HG03565 (cell line): ENCODE data around the gene TMEM181.
"Not testable (repeated sequence)": the region's sequence is repeated elsewhere in the genome, so short reads cannot be mapped to it uniquely, and the experiment has no call there.

ENCODE experiments used
- ATAC-seq: cut with Tn5 transposase; IDR thresholded peaks from one replicate; pipeline ENCODE4 v1.9.1; 2021; ENCODE audit warnings: mild to moderate bottlenecking, moderate library complexity; ENCODE audit not compliant: unreplicated experiment

Gene TMEM181, protein sequence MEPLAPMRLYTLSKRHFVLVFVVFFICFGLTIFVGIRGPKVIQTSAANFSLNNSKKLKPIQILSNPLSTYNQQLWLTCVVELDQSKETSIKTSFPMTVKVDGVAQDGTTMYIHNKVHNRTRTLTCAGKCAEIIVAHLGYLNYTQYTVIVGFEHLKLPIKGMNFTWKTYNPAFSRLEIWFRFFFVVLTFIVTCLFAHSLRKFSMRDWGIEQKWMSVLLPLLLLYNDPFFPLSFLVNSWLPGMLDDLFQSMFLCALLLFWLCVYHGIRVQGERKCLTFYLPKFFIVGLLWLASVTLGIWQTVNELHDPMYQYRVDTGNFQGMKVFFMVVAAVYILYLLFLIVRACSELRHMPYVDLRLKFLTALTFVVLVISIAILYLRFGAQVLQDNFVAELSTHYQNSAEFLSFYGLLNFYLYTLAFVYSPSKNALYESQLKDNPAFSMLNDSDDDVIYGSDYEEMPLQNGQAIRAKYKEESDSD

DNA sequence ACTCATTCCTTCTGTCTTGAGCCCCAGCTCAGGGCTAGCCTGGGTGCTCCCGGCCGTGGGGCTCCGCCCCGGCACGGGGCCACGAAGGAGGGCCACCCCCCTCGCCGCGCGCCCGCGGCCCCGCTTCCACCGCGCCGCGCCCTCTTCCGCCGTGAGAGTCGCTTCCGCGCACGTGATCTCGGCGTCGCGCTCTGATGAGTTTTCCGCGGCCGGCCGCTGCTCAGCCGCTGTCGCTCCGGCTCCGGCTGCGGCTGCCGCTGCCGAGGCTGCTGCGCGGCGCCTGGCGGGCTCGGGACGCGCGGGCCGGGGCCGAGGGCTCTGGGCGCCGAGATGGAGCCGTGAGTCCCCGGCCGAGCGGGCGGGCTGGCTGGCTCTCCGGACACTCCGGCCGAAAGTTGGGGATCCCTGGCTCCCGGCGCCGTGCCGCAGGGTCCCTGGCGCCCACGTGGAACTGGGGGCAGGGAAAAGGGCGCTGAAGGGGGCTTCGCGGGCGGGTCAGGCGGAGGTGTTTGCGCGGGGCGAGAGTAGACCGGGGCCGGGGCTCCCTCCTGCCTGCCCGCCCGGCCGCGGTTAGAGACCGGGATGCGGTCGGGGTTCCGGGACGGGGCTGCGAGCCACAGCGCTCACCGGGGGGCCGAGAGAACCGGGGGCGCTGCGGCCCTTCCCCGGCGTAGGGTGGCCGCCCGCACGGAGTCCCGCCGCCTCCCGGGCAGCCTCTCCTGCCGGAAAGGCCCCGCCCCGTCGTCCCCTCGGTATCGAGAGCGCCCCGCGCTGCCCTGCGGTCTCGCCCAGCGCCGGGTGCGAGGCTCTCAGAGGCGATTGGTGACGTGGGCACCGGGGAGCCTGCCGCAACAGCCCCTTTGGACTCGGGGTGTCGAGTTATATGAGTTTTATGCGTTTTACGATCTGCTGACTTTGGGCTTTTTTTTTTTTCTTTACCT, at the start of gene TMEM181:
TSS of gene TMEM181 (plus strand) at position 197 of the 941 bp plus-strand sequence. CDS start at position 331, 134 bp downstream.
- ATAC-seq = peak; percentile 80

DNA sequence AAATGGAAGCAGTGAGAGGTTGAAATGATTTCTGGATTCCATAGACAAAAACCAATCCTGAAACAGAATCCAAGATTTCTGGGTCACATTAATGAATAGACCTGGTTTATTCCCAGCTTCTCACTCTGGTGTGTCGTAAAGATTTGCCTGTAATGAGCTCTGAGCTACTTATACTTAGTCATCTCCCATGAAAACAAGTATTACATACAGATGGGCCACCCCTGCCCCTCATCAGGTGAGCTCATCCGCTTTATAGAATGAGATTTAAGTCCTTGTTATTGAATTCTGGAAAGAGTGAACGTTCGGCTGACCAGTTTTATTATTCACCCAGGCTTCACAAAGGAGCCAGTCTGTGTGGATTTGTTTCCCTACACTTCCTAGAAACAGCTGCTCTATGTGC, 47.1 kb upstream of the TMEM181 start:
- no peak for ATAC-seq

DNA sequence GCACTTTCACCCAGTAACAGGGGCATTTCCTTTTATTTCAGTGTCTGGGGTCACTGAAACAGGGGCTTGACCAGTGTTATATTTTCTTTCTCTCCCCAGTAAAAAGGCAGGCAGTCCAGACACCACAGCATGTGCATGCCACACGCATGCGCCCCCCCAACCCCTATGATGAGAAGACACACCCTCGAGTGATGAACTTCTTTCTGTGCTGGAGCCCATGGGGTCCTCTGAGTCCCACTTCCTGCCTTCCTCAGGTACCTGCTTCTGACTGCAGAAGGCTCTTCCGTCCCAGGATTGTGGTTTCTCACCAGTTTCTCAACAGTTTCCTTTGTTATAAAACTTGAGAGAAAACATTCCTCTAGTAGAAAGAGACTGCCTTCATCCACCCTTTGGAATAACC, 45.7 kb upstream of the TMEM181 start:
- ATAC-seq = no peak

DNA sequence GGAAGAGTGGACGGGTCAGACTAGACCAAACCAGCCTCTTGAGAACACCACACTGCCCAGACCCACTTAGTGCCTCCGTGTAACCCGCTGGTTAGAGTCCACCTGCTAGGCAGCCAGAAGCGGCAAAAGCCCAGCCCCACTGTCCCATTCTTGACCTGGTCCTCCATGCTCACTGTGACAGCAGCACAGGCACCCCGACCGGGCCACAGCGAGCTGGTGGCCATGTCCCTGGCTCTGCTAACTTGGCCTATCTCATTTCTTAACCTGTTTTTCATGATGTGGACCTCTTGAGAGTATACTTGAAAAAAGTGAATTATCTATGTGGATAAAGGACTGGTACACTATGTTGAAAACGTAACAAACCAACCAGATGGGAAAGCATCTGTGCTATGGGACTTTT, 44.9 kb upstream of the TMEM181 start:
- no peak for ATAC-seq

DNA sequence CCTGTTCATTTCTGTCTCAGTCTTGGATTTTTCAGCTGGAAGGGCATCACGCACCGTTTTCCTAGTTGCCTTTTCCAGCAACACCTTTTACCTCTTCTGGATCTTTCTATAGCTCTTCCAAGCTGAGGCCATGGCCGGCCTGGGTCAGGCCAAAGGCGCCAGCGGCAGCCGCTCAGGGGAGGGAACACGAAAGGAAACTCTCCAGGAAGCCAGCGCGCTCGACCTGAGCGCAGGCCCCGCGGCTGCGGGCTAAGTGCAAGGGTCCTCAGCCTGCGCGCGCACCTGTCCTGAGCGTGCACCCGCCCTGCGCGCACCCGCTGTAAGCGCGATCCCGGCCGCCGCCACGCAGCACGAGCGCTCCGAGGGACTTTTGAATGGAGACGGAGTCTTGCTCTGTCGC, 43.8 kb upstream of the TMEM181 start:
- ATAC-seq = no peak

DNA sequence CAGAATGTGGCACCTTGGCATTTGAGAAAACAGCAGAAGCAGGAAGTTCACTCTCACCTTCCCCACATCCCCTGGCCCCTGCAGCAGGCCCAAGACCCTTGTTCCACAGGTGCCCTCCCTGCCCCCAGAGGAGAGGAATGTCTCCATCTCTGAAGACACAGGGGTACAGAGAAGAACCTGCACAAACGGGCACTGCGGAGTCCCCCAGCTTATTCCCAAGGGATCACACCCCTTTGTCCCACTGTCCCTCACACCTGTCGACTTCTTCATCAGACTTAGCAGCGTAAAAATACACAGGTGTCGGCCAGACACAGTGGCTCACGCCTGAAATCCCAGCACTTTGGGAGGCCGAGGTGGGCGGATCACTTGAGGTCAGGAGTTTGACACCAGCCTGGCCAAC, 42.9 kb upstream of the TMEM181 start:
- ATAC-seq = no peak

DNA sequence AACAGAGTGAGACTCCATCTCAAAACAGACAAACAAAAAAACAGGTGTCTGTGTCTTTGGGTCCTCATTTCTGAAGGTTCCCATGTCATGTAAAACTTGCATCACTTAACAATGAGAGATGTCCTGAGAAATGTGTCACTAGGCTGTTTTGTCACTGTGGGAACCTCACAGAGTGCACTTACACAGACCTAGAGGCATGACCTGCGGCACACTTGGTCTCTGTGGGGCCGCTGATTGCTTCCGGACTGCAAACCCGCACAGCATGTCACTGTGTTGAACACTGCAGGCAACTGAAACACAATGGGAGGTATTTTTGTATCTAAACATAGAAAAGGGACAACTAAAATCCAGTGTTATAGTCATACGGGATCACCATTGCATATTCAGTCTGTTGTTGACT, 42.3 kb upstream of the TMEM181 start:
- ATAC-seq = no peak

DNA sequence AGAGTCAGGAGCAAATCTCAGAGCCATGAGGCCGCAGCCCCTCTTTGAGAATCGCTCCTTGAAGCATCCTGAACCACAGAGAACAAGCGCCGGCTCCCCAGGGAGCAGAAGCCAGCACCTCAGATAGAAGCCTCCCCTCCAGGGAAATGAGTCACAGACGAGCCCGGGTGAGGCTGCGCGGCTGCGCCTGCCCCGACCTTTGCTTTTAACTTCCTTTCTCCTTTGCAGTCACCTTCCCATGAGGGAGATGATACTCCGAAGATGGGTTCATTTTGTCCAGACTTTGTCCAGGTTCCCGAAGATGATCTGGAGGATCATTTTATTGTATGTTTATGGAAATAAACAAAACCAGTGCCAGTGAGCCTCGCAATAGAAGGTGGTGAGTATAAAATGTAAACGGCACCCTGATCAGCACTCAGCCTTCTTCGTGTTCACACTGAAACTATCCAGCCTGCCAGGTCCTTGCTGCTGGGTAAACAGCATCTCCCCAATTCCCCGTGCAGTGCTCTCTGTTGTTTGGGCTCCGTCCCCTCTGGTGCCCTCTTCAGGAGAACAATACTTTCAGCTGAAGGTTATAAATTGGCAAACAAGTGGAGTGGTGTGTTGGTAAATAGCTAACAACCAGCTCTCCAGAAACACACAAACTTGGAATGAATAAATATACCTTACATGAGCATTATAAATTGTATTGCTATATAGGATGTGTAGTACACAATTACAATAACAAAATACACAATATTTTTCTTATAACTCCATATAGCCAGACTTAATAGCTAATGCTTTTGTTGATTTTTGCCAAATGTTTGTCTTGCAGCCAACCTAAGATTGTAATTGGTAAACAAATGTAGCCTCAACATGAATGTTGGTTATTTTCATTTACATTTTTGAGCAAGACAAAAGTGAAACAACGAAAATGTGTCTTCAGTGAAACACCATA, 41.4 kb upstream of the TMEM181 start:
- ATAC-seq = peak; percentile 62

DNA sequence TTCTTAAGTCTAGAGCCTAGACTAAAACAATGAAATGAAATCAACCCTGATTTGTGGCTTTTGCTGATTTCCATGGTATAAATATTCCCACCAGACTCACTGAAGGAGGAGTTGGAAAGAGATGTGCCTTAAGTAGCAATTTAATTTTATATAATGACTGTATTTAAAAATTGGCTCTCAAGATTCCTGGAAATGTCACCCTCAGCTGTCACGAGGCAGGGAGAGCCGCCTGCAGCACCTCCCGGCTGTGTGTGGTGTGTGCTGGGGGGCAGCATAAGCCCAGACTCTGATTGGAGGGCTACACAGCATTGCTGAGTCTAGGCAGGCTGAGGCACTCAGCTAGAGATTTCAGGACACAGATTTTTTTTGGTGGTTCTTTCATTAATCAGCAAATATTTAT, 40.6 kb upstream of the TMEM181 start:
- ATAC-seq = no peak

DNA sequence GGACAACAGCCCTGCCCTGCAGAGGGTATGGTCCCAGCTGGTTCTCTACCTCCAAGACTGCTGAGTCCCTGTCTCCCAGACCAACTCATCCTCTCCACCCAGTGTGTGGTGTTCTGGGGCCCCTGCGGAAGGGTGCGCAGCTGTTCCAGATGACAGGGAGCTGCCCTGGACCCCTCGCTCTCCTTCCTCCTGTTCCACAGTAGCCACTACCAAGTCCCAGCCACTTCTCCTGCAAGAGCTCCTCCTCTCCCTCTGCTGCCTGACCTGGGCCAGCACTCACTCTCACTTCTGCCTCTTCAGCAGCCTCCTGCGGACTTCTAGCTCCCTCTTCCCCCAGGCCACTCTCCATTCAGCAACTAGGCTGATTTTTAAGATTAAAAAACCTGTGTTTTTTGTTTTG, 40.1 kb upstream of the TMEM181 start:
- ATAC-seq = no peak

DNA sequence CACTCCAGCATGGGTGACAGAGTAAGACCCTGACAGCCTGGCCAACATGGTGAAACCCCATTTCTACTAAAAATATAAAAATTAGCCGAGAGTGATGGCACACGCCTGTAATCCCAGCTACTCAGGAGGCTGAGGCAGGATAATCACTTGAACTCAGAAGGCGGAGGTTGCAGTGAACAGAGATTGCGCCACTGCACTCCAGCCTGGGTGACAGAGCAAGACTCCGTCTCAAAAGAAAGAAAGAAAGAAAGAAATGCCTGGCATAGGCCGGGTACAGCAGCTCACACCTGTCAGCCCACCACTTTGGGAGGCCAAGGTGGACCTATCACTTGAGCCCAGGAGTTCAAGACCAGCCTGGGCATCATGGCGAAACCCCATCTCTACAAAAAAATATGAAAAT, 38.9 kb upstream of the TMEM181 start:
- not testable (repeated sequence) for ATAC-seq

DNA sequence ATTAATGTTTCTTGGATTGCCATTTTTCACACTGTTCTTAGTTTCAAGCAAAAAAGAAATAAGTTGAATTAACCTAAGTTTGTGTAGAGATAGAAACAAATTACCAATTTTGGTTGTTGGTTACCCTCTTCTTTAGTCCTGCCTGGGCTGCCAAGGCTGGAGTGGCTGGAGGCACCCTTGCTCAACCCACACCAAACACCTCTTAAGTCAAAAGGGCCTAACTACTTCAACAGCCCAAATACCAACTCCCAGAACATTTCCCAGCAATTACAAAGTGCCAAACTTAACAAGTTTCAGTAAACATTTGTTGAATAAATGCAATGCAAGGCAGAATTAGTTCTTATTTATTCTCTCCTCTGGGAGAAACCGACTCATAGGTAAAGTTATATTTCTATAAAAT, 38.1 kb upstream of the TMEM181 start:
- no peak for ATAC-seq

DNA sequence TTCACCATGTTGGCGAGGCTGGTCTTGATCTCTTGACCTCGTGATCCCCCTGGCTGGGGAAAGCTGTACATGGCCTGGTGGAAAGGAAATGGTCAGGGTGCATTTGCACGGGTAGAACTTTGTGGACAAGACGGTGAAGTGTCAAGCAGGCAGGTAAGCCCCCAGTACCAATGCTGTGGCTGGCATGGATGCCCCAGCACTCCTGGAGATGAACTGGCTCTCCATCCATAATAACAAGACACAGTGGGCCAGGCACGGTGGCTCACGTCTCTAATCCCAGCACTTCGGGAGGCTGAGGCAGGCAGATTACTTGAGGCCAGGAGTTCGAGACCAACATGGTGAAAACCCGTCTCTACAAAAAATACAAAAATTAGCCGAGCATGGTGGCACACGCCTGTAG, 37.3 kb upstream of the TMEM181 start:
- no peak for ATAC-seq

DNA sequence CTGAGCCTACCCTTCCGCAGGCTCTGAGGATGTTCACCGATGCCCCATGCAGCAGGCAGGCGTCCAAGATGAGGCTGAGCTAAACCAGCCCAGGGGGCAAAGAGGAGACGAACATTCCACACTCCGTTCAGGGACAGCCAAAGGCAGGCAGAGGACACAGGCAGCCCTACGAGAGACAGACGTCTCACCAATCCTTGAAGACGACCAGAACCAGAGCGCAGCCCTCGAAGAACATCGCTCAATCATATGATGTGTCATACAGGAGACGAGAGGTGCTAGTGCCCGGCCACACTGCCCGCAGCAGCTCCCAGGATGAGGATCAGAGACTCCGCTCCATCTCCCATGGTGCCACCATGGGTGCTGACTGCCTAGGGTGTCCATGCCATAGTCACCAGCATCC, 35.6 kb upstream of the TMEM181 start:
- ATAC-seq = no peak

DNA sequence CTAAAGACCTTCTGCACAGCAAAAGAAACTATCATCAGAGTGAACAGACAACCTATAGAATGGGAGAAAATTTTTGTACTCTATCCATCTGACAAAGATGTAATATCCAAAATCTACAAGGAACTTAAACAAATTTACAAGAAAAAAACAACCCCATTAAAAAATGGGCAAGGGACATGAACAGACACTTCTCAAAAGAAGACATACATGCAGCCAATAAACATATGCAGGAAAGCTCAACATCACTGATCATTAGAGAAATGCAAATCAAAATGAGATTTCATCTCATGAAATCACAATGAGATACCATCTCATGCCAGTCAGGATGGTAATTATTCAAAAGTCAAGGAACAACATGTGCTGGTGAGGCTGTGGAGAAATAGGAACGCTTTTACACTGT, 32.0 kb upstream of the TMEM181 start:
- not testable (repeated sequence) for ATAC-seq

DNA sequence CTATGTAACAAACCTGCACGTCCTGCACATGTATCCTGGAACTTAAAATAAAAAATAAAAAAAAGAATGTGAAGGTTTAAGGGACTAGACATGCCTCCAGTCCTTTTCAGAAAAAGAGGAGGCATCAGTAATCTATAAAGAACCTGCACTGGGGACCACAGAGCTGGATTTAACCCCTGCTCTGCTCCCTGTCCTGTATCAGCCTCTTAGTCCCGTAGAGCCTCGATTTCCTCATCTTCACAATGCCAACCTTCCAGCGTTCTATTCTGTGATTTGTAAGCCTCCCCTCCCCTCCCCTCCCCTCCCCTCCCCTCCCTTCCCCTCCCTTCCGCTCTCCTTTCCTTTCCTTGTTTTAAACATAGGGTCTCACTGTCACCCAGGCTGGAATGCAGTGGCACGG, 31.1 kb upstream of the TMEM181 start:
- no peak for ATAC-seq

DNA sequence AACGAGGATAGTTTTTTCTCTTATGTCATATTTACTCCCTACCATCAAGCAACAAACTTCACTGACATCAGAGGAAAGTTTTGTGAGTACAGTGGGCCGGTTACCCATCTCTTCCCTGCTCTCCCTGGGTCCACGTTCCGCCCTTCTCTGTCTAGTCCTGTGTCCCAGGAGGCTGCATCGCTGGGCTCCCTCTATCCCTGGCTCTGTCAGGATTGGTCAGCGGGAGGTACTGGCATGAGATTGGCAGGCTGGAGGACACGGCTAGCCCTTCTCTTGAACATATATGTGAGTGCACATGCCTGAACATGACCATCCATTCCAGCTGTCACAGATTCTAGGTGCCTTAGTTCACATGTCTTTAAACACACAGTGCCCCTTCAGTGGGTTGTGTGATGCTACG, 30.3 kb upstream of the TMEM181 start:
- ATAC-seq = no peak

DNA sequence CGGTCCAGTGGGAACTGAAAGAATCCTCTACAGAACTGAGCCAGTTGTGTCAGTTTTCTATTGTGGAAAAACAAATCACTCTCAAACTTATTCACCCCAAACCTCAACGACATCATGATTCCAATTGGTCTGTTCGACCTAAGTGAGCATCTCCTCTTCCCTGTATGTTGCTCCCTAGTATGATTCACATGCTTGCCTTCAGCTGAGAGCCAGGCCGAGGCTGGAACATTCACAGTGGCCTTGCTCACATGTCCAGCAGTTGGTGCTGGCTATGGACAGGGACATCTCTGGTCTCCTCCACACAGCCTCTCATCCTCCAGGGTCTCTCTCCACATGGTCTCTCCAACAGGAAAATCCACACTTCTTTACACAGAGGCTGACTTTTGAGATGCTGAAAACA, 28.3 kb upstream of the TMEM181 start:
- ATAC-seq = no peak

DNA sequence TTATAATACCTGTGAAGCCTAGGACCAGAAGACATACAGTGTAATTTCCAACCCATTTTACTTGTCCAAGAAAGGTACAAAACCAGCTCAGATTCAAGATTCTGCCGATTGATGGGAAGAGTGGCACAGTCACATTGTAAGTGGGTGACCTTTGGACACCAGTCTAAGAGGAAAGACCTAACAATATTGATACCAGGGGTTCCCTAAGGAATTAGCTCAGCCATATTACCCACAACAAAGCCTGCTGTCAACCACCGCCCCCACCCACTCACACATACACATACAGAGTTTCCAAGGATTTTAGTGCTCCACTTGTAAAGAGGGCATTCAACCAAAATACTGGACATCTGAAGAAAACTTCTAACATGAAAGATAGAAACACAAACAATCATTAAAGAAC, 27.9 kb upstream of the TMEM181 start:
- ATAC-seq = no peak

DNA sequence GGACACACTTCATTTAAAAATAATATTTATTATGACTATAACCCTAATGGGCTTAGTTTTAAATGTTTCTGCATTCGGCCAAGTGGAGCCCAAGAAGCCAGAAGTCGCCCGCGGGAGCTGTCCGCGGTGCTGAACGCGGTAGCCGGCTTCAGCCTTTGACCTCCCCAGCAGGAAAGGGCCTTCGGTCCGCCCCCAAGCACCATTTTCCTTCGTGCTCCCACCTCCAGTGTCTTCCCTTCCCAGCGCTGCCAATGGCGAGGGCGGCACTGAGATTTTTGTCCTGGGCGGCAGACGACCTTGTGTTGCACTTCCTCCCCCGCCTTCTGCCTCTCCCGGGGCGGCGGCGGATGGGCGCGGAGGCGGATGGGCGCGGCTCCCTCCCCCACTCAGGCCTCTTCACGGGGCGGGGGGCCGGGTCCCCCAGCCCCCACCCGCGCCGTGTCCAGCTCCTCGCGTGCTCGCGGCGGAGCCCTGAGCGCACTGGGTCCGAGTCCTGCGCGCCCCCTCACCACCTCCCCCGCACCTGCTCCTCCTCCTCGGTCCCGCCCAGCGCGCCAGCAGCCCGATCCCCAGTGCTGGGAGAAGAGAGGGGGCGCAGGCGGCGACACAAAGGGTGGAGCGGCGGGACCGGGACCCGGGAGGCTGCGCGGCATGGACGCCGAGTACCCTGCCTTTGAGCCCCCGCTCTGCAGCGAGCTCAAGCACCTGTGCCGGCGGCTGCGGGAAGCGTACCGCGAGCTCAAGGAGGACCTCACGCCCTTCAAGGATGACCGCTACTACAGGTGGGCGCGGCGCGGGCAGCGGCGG, 23.6 kb upstream of the TMEM181 start:
- ATAC-seq = no peak
